WERI-Rb-1 (cell line): ENCODE data around the gene TSC22D4.
A peak's percentile ranks its signal among the peaks of the same experiment; 100 is the strongest.

Experiments used
- DNase-seq: peaks from one replicate; pipeline ENCODE4 v3.0.0-alpha.2; 2020
- H3K27ac ChIP-seq: fragments of 250-450 bp; sonication (Bioruptor Pico); 2 replicates; pipeline ENCODE4 v1.5.1; 2020; ENCODE audit warnings: mild to moderate bottlenecking, moderate library complexity
- H3K27me3 ChIP-seq: fragments of 250-450 bp; sonication (Bioruptor Pico); 2 replicates; pipeline ENCODE4 v1.5.1; 2021; ENCODE audit warnings: mild to moderate bottlenecking, low read depth, moderate library complexity; ENCODE audit not compliant: insufficient read depth, severe bottlenecking
- H3K36me3 ChIP-seq: fragments of 250-450 bp; sonication (Bioruptor Pico); 2 replicates; pipeline ENCODE4 v1.5.1; 2020; ENCODE audit warnings: mild to moderate bottlenecking, moderate library complexity
- H3K4me3 ChIP-seq: 2 replicates; pipeline ENCODE4 v1.5.1; 2011; ENCODE audit warnings: low read depth, mild to moderate bottlenecking, control low read depth, low read length
- H3K9me3 ChIP-seq: fragments of 250-450 bp; sonication (Bioruptor Pico); 2 replicates; pipeline ENCODE4 v1.5.1; 2021; ENCODE audit warnings: mild to moderate bottlenecking, moderate library complexity; ENCODE audit not compliant: severe bottlenecking
- TF ChIP-seq, protein P1 (sequence below): IDR thresholded peaks from 2 replicates; pipeline ENCODE4 v1.5.1; 2011; ENCODE audit warnings: low read depth, mild to moderate bottlenecking, control low read depth, inconsistent platforms, low read length

The TSC22D4 gene

GRCh38 chr7:100472121-100472851 is 6.7 kb downstream of the TSC22D4 start:
- TF ChIP-seq, protein P1, sequence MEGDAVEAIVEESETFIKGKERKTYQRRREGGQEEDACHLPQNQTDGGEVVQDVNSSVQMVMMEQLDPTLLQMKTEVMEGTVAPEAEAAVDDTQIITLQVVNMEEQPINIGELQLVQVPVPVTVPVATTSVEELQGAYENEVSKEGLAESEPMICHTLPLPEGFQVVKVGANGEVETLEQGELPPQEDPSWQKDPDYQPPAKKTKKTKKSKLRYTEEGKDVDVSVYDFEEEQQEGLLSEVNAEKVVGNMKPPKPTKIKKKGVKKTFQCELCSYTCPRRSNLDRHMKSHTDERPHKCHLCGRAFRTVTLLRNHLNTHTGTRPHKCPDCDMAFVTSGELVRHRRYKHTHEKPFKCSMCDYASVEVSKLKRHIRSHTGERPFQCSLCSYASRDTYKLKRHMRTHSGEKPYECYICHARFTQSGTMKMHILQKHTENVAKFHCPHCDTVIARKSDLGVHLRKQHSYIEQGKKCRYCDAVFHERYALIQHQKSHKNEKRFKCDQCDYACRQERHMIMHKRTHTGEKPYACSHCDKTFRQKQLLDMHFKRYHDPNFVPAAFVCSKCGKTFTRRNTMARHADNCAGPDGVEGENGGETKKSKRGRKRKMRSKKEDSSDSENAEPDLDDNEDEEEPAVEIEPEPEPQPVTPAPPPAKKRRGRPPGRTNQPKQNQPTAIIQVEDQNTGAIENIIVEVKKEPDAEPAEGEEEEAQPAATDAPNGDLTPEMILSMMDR = no peak
- Histone ChIP-seq H3K9me3 (no peaks in the 10 kb centered on the region), H3K27ac (no peak overlapping the region), H3K27me3 (no peaks in the 10 kb centered on the region), H3K36me3 (no peaks in the 10 kb centered on the region), H3K4me3 (no peak overlapping the region)
- DNase-seq = no peak

DNA sequence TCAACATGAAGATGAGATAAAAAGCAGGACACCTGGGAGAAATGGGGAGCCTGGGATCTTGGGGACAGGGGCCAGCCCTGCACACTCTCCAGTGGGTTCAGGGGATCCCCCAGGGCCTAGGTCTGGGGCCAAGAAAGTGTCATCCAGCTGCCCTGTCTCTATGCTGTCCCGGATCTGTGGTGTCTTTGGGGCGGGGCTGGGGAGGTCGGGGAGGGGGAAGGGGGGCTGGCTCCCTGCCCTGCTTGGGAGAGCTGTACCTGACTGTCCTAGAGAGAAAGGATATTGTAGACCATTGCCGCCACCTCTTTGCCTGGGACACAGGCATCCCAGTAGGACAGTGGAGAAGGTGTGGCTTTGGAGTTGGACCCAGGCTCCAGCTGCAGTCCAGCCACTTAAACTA is 8.0 kb downstream of the TSC22D4 start:
- Histone ChIP-seq H3K4me3 (no peak overlapping the region), H3K36me3 (no peaks in the 10 kb centered on the region), H3K27ac (no peak overlapping the region), H3K27me3 (no peaks in the 10 kb centered on the region), H3K9me3 (no peaks in the 10 kb centered on the region)
- DNase-seq = no peak
- TF ChIP-seq, protein P1 = no peak

- TF ChIP-seq, protein P1 = peak; percentile 98
- Histone ChIP-seq H3K9me3 (no peaks in the 10 kb centered on the region), H3K36me3 (no peaks in the 10 kb centered on the region), H3K27ac (no peak overlapping the region), H3K4me3 (no peak overlapping the region), H3K27me3 (no peaks in the 10 kb centered on the region)
- peak; percentile 83 for DNase-seq
These were observed 9.6 kb downstream of the TSC22D4 start for GRCh38 chr7:100469227-100470044.

DNA sequence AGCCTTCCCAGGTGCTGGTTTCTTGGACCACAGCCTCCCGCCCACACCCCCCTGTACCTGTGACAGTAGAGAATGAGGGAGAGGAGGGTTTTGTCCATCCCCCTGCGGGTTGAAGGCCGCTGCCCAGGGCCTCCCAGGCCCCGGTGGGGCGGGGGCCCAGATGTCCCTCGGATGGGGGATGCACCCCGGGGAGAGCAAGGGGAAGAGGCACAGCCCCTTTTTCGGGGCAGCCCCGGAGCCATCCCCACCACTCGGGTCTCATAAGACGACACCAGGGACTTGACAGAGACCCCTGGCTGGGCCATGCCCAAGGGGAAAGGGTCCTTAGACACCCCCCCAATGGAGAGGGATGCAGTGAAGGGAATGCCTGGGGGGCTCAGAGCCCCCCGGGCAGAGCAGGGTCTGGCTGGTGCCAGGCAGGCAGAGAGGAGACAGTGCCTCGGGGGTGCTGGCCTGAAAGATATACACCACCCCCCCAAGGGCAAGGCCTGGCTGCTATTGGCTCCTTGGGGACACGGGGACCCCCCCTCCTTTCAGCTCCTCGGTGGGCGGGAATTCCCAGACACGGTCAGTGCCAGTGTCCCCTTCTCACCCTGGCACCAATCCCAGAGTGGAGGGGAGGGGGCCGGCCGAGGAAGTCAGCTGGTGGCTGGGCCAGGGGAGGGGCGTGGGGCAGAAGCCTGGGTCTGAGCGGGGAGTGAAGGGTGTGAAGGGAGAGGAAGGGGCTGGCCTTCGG is 11.2 kb downstream of the TSC22D4 start:
- H3K27ac ChIP-seq = no peak overlapping the region
- H3K27me3 ChIP-seq = no peaks in the 10 kb centered on the region
- DNase-seq = no peak
- no peak overlapping the region for H3K4me3 ChIP-seq
- H3K36me3 ChIP-seq = no peaks in the 10 kb centered on the region
- TF ChIP-seq, protein P1 = no peak
- no peaks in the 10 kb centered on the region for H3K9me3 ChIP-seq

DNA sequence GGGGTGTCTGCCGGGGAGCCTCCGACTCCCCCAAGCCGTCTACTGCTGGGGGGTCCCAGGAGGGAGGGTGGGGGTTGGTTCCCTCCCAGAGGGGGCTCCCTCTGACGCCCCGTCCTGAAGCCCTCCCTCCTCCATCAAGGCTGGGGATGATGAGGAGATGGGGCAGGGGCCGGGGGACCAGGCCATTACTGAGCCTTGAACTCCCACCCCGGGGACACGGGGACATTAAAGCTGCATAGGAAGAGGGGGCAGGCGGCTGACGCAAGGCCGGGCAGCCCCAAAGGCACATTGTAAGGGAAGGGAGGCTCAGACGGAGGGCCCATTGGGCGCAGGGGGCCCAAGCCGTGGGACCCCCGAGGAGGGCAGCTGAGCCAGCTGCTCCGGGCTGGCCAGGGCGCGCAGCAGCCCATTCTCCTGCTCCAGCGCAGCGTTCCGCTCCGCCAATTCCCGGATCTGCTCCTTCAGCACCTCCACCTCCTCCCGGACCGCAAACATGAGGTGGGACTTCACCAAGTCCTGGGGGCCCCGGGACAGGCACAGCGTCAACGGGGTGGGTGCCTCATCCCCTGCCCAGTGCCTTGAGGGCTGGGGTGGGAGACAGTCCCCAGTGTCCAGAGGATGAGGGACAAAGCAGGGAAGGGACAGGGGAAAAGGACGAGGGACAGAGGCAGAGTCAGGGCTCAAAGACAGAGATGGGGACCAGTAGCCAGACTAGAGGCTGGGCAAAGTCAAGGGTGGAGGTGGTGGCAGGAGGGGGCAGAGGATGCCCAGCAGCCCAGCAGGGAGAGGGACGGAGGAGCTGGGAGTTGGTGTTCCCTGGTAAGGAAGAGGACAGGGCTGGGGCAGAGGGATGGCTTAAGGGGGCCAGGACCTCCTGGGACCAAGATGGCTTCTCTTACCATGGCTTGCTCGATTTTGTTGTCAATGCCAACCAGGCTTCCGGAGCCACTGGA is 12.1 kb downstream of the TSC22D4 start:
- Histone ChIP-seq H3K36me3 (no peaks in the 10 kb centered on the region), H3K27ac (no peak overlapping the region), H3K4me3 (no peak overlapping the region), H3K9me3 (no peaks in the 10 kb centered on the region), H3K27me3 (no peaks in the 10 kb centered on the region)
- no peak for DNase-seq
- TF ChIP-seq, protein P1 = no peak
